Measurements from ENCODE around the gene CLCNKA.

Gene CLCNKA

GRCh38 chr1:16082283-16083038, 60.6 kb downstream of the CLCNKA start:
- Histone ChIP-seq H3K27me3 (no peaks in the 10 kb centered on the region), H3K4me1 (peaks cover 0 to 8% (median 5%) of the 10 kb centered on the region in 4 donors), H3K36me3 (no peaks in the 10 kb centered on the region), H3K9me3 (no peaks in the 10 kb centered on the region), H3K27ac (no peak overlapping the region), H3K4me3 (no peak overlapping the region)
- TF ChIP-seq CTCF (IDR thresholded peaks at IDR 0.05), result peak; percentile 75 to 84
- DNase-seq, result no peak
- intact Hi-C loops (cut with DNase I; ENCODE audit: low total_unique reads), result loop anchor here (10.0 kb wide), 1 partner anchor 292 kb away; no protein-coding TSS in a partner anchor

GRCh38 chr1:16083486-16083885, 61.6 kb downstream of the CLCNKA start:
- Histone ChIP-seq H3K27me3 (no peaks in the 10 kb centered on the region), H3K27ac (no peak overlapping the region), H3K4me3 (no peak overlapping the region), H3K9me3 (no peaks in the 10 kb centered on the region), H3K36me3 (no peaks in the 10 kb centered on the region), H3K4me1 (peaks cover 0 to 13% (median 5%) of the 10 kb centered on the region in 4 donors)
- TF ChIP-seq CTCF (IDR thresholded peaks at IDR 0.05), result no peak
- intact Hi-C loops (cut with DNase I; ENCODE audit: low total_unique reads), result loop anchor here (10.0 kb wide), 1 partner anchor 291 kb away; no protein-coding TSS in a partner anchor
- DNase-seq, result no peak
